GM19025 (cell line): Measurements from ENCODE around the gene TFAM.
A peak's percentile ranks its signal among the peaks of the same experiment; 100 is the strongest.

Experiments used
- ATAC-seq: cut with Tn5 transposase; IDR thresholded peaks from one replicate; pipeline ENCODE4 v1.9.1; 2021; ENCODE audit warnings: mild to moderate bottlenecking, low read depth, moderate library complexity; ENCODE audit not compliant: unreplicated experiment

TFAM gene

GRCh38 chr10:58384999-58385783, at the start of gene TFAM:
TFAM (plus strand) TSS chr10:58385410; CDS start chr10:58385548, 138 bp downstream.
- peak; percentile 81 for ATAC-seq

- ATAC-seq: no peak
These were observed 49.0 kb upstream of the TFAM start for GRCh38 chr10:58336242-58336641.

- no peak for ATAC-seq
These were observed 43.8 kb upstream of the TFAM start for GRCh38 chr10:58341422-58341821.

GRCh38 chr10:58341947-58342346, 43.3 kb upstream of the TFAM start:
- no peak for ATAC-seq

- ATAC-seq: no peak
These were observed 37.2 kb upstream of the TFAM start for GRCh38 chr10:58347967-58348366.

GRCh38 chr10:58348571-58349033, 36.6 kb upstream of the TFAM start:
- ATAC-seq: no peak

- ATAC-seq: no peak
These were observed 35.2 kb upstream of the TFAM start for GRCh38 chr10:58350023-58350422.

GRCh38 chr10:58350619-58351323, 34.4 kb upstream of the TFAM start:
- ATAC-seq: no peak

- no peak for ATAC-seq
These were observed 33.3 kb upstream of the TFAM start for GRCh38 chr10:58351616-58352578.

GRCh38 chr10:58352956-58353610, 32.1 kb upstream of the TFAM start:
- no peak for ATAC-seq

GRCh38 chr10:58356756-58357155, 28.5 kb upstream of the TFAM start:
- ATAC-seq: no peak

- no peak for ATAC-seq
These were observed 26.8 kb upstream of the TFAM start for GRCh38 chr10:58358314-58358933.

GRCh38 chr10:58358947-58359346, 26.3 kb upstream of the TFAM start:
- ATAC-seq: no peak

- no peak for ATAC-seq
These were observed 25.7 kb upstream of the TFAM start for GRCh38 chr10:58359541-58359940.

- no peak for ATAC-seq
These were observed 24.7 kb upstream of the TFAM start for GRCh38 chr10:58360412-58361004.

- ATAC-seq: no peak
These were observed 23.9 kb upstream of the TFAM start for GRCh38 chr10:58361353-58361752.

- no peak for ATAC-seq
These were observed 23.0 kb upstream of the TFAM start for GRCh38 chr10:58362027-58362789.

- no peak for ATAC-seq
These were observed 18.1 kb upstream of the TFAM start for GRCh38 chr10:58367069-58367468.

GRCh38 chr10:58371473-58371872, 13.7 kb upstream of the TFAM start:
- no peak for ATAC-seq
